Mammary epithelial cell (primary cell): Measurements from ENCODE around the gene SYNGR4.

Experiments used
- EZH2 ChIP-seq: IDR thresholded peaks from 2 replicates; pipeline ENCODE4 v1.6.1; 2012; ENCODE audit warnings: low read length, inconsistent platforms, borderline replicate concordance
- TF ChIP-seq, protein P1 (sequence below), 2 donors: IDR thresholded peaks in 1 of 2; conservative IDR thresholded peaks in 1 of 2; 2 replicates each; pipeline ENCODE4 v1.5.1; 2011 to 2012; ENCODE audit warnings: inconsistent platforms in 2 of 2, low read length in 2 of 2, mild to moderate bottlenecking in 2 of 2, control low read depth in 1 of 2, low read depth in 1 of 2; ENCODE audit not compliant: insufficient read depth in 1 of 2; ENCODE audit errors: extremely low read depth in 1 of 2

GRCh38 chr19:48329167-48329891 lies 34.8 kb upstream of the SYNGR4 start:
- TF ChIP-seq, protein P1, sequence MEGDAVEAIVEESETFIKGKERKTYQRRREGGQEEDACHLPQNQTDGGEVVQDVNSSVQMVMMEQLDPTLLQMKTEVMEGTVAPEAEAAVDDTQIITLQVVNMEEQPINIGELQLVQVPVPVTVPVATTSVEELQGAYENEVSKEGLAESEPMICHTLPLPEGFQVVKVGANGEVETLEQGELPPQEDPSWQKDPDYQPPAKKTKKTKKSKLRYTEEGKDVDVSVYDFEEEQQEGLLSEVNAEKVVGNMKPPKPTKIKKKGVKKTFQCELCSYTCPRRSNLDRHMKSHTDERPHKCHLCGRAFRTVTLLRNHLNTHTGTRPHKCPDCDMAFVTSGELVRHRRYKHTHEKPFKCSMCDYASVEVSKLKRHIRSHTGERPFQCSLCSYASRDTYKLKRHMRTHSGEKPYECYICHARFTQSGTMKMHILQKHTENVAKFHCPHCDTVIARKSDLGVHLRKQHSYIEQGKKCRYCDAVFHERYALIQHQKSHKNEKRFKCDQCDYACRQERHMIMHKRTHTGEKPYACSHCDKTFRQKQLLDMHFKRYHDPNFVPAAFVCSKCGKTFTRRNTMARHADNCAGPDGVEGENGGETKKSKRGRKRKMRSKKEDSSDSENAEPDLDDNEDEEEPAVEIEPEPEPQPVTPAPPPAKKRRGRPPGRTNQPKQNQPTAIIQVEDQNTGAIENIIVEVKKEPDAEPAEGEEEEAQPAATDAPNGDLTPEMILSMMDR (conservative IDR thresholded peaks at IDR 0.05 in 1 of 2, IDR thresholded peaks at IDR 0.05 in 1 of 2; ENCODE audit: extremely low read depth in 1 of 2, insufficient read depth in 1 of 2, low read depth in 1 of 2, low read length in 2 of 2), result no peak
- TF ChIP-seq EZH2, result no peak
